Forelimb muscle (tissue), 1 donor: Measurements from ENCODE around the gene OCSTAMP. TPM values are rescaled to one million over a fixed set of nuclear protein-coding genes. Genes with fewer than 3 reads are reported as not detected.

Experiments used
- DNase-seq: peaks from one replicate; pipeline ENCODE4 v3.0.0-alpha.2; 2013; ENCODE audit warnings: low read depth
- polyA plus RNA-seq: library from polyadenylated mRNA; unstranded; fragments of 120-200 nt; gene quantifications from one replicate; pipeline ENCODE4 v1.2.1, GENCODE V29; 2013; ENCODE audit not compliant: insufficient read length

The OCSTAMP gene
- polyA plus RNA-seq, 1 donor = not detected

DNA sequence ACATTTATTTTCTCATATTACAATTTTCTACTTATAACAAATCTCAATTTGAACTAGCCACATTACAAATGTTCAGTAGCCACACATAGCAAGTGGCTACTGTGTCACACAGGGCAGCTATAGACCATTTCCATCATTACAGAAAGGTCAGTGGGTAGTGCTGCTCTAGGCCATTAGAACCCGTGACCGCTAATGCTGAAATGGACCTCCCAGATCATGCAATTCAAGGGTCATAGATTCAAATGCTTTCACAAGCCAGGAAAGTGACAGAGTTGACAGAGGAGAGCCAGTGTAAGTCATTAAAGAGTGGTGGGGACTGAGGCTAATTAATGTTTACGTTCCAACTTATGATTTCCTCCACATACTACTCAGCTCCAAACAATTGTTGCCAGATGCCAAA lies 3.5 kb upstream of the OCSTAMP start:
- no peak for DNase-seq

DNA sequence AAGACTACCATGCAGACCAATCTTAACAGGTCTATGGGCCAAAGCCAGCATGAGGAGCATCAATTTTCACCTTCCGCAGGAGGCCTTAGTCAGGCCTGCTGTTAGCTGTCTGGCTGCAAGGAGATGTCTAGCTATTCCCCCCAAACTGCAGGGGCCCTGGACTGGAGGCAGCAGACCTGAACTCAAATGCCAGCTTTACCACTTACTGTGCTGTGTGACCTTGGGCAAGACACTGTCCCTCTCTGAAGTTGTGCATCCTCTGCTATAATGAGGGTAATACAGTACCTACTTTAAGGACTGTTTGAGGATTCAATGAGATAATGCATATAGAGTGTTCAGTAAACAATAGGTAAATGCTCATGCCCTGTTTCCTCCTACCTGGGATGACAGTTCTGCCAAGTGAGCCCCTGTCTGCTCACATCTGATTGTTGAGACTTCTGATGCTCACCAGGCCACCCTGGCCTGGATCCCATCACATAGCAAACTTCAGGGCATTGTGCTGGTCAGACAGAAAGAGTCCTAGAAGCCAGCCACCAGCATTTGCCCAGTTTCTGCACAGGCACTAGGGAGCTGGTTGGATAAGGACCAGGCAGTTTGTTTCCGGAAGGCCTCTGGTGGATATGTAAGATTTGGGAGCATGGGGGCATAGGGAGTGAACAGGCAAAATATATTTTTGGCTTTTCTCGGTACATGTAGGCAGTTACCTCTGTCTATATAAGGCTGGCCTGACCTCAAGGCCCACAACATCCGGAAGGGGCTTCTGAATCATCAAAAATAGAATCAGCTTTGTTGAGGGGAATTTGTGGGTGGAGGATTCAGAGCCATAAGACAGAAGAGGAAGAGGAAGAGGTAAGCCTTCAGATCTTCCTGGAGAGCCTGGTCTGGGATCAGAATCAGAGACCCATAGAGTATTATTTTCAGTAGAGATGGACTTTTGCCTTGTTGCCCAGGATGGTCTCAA lies 2.3 kb upstream of the OCSTAMP start:
- no peak for DNase-seq

GRCh38 chr20:46551522-46552381 lies 1.3 kb upstream of the OCSTAMP start:
- no peak for DNase-seq

DNA sequence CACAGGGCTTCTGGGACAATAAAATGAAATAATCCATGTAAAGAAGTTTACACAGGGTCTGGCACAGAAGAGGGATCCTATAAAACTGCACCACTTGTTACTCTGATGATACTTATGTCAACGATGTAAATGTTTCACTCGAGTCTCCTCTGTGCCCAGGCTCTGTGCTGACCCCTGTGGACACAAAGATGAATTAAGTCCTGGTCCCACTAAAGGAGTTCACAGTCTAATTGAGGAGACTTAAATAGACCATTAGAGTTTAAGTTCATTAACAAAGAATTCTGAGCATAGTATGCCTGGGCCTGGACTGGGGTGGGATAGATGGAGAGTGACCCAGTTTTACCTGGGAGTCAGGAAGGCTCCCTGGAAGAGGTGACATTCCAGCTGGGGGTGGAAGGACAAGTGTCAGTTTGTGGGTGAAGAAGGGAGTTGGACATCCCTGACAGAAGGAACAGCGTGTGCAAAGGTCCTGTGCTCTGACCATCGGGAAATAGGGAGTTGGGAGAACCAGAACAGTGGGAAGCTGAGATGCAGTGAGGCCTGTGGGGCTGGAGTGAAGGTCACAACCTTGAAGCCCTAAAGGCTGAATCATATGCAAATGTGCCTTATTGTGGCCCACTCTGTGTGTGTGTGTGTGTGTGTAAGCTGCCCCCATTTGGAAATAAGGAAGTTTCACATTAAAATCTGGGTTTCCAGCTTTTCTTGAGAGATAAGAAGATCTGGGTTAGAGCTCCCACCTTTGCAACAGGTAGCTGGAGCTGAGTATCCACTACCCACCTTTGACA lies 1.1 kb downstream of the OCSTAMP start:
- DNase-seq = no peak

DNA sequence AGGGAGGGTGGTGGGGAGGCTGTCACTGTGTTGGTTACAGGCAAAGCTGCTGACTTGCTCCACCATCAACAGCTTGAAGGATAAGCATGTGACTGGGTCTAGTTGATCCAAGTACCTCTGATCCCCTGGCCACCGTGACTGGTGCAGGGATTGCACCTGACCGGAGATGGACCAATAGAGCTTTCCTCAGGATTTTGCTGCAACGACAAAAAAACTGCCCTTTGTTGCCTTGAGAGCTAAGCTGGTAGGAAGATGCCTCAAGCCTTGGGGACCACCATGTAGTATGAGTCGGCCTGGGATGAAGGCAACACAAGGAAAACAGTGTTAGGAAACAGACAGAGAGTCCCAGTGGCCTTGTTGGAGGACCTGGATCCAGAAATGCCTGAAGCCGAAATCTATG lies 1.8 kb downstream of the OCSTAMP start:
- no peak for DNase-seq

GRCh38 chr20:46547995-46548394 lies 2.5 kb downstream of the OCSTAMP start:
- DNase-seq = no peak

DNA sequence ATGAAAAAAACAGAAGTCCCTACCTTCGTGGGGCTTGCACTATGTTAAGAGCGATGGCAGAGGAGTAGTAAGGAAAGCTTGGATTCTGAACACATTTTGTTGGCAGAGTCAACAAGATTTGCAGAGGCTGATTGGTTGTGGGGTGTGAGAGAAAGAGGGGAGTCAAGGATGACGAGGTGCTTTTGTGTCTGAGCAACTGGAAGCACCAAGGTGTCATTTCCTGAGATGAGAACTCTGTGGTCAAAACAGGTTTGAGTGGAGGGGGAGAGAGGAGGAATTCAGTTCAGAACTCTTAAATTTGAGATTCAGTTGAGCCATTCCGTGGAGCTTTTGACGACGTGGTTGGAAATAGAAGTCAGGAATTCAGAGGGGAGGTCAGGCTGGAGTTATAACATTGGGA lies 3.5 kb downstream of the OCSTAMP start:
- no peak for DNase-seq

DNA sequence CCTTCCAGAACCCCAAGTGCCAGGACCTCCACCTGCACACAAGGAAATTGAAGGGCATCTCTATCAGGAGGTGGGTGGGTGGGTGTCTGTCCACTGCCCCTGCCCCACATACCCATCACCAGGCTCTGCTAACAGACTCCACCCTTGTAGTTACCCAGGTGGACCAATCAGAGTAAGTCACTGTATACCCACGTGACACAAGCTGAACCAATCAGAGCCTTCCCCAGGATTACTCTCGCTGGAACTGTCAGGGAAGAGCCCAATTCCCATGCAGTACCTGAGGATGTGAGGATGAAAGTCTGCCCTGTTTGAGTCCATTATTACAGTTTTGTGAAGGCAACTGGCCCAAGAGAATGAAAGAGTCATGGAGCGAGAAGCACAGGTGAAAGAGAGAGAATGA lies 4.2 kb downstream of the OCSTAMP start:
- DNase-seq = no peak

DNA sequence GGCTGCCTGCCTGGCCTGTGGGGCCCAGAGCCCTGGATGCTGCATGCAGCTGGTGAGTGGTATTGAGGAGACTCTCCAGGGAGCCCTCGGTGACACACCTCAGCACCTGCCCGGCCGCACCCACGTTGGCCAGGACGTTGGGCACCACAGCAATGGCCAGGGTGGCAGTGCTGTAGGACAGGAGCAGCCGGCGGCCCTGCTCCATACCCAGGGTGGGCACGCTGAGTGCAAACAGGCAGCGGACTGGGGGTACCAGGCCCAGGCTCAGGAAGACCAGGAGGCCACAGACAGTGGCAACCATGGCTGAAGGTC lies 4.7 kb downstream of the OCSTAMP start:
- no peak for DNase-seq

DNA sequence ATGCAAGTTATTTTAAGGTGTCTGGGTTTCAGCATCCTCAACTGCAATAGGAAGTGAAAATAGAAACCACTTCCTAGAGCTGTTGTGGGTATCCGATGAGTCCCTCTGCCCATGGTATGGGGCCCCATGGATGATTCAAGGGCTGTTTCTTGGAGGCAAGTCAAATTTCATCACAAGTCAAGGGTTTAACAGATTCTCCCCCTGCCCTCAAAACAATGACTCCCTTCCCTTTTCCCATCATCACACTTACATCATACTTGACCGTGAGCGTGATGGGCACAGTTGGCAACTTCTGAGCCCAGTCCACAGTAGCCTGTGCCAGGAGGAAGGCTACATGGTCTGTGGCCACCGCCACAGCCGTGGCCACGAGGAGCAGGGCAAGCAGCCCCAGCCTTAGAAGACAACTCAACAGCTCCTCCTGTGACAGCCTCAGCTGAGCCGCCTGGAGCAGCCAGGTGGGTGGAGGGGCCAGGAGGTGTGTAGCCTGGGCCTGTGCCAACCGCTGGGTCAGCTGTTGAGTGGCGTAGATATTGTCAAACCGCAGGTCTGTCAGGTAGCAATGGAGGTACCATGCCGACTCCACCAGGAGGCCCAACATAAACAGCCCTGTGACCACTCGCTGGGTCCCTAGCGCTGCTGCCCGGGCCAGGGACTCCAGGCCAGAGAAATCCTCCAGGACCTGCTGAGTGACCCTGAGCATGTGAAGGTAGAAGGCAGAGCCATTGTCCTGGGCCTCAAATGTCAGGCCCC lies 5.2 kb downstream of the OCSTAMP start:
- DNase-seq = no peak

DNA sequence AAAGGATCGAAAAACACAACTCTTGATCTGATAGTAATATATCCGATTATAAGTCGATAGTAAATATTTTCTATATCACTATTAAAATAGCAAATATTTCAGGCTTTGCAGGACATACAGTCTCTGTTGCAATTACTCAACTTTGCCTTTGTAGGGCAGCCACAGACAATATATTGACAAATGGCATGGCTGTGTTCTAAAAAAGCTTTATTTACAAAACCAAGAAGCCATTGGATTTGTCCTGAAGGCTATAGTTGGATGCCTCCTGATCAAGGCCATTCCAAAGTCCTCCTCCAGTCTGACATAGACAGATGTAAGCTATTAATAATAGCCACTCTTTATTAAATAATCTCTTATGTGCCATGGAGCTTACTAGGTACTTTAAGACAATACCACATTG lies 5.9 kb downstream of the OCSTAMP start:
- DNase-seq = no peak

- no peak for DNase-seq
These were observed 6.5 kb downstream of the OCSTAMP start for GRCh38 chr20:46543959-46544358.

GRCh38 chr20:46543033-46543432 lies 7.4 kb downstream of the OCSTAMP start:
- no peak for DNase-seq

DNA sequence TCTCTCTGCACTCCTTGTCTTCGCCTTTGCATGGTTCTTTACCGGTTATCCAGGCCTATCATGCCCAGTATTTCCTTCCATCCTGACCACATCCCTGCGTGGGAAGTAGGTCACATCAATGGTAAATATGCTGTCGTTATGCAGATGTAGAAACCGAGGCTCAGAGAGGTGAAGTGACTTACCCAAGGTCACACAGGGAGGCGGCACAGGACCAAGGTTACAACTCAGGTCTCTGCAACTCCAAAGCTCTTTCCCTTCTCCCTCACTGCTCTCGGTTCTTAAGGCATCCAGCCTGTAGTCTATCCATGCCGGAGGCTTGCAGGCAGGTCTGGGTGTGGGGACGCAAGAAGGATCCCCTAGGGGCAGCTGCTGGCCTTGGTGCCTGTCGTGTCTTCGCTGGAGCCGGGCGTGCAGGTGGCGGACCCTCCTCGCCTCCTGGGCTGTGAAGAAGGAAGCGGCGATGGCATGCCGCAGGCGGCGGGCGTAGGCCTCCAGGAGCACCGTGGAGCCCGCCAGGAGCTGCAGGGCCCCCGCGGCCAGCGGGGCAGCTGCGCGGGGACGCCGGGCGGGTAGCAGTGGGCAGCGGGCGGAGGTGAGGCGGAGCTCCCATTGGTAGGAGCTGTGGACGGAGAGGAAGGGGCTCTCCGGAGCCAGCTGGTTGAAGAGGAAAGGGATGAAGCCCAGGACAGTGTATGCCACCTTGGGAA lies 9.1 kb downstream of the OCSTAMP start:
- DNase-seq = no peak

GRCh38 chr20:46539113-46539512 lies 11.3 kb downstream of the OCSTAMP start:
- no peak for DNase-seq

DNA sequence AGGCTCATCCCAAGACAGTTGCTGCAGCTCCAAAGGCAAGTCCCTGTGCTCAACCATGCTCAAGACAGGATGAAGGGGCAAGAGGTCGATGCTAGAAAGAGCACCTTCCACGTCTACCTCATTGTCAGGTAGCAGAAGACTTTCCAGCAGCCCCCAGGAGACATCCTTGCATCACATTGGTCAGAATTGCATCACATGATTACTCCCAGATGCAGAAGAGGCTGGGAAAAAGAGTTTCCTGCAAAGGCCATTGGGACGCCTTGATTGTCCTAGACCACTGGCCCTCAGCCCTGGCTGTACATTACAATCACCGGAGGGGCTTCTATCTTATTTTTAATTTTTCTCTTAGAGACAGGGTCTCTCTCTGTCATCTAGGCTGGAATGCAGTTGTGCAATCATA lies 19.8 kb downstream of the OCSTAMP start:
- no peak for DNase-seq

DNA sequence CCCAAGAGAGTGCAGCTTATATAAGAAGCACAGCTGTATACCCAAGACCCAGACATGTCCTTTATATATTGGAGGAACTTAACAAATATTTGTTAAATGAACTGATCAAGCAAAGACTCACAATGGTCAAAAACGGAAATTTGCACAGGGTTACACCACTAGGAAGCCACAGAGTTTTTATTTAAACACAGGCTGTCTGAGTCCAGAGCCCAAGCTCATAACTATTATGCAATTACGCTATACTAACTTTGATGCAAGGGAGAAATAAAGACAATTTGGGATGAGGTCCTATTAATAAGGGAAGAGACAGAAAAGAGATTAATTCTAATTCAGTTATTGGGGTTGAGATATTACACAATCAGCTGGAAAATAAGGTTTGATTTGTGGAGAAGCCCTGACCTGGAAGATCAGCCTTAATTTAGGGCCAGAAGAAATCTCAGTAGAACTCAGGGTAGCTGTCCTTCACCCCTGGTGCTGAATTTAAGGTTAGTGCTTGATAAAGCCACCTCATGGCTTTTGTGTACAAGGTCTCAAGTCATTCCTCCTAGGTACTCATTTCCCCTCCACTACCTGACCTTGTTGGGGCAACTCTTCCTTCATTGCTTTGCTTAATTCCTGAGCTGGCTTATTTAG lies 26.6 kb downstream of the OCSTAMP start:
- no peak for DNase-seq

DNA sequence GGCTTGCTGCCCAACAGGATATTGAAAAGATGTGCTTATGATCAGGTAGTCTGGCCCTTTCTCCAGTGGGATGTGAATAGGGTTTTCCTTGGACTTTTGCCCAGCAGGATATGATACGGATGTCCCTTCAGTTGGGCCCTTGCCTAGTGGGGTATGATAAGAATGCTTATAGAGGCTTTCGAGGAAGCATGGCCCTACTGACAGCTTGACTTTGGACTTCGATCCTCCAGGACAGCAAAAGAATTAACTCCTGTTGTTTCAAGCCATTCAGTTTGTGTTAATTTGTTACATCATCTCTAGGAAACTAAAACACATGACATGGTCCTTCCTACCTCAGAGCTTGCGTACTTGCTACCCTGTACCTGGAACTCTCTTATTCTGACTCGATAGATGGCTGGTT lies 27.3 kb downstream of the OCSTAMP start:
- no peak for DNase-seq

GRCh38 chr20:46520976-46521579 lies 29.4 kb downstream of the OCSTAMP start:
- no peak for DNase-seq

DNA sequence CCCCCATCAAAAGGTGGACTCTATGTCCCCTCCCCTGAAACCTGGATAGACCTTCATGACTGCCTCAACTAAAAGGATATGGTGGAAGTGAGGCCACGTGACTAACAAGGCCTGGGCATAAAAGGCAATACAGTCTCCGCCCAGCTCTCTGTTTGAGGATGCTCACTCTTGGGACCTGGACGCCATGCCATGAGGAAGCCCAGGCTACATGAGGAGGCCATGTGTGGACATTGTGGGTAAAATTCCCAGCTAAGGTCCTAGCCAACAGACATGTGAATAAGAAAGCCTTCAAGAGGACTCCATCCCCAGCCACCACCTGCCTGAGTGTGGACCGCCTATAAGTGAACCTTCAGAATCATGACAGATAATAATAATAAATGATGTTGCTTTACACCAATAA lies 29.9 kb downstream of the OCSTAMP start:
- no peak for DNase-seq
